Measurements from ENCODE around the gene TBL1XR1. TPM values are rescaled to one million over a fixed set of nuclear protein-coding genes. Genes with fewer than 3 reads are reported as not detected.

TBL1XR1 gene
- total RNA-seq, 4 donors from 2014 or later = 103 to 131 (median 112) TPM

GRCh38 chr3:177122183-177122856, 75.0 kb downstream of the TBL1XR1 start:
- no peak for TF ChIP-seq CTCF (IDR thresholded peaks at IDR 0.05; ENCODE audit: low read depth)

- TF ChIP-seq CTCF (IDR thresholded peaks at IDR 0.05; ENCODE audit: low read depth) = no peak
Observed at GRCh38 chr3:177119829-177120228, 77.5 kb downstream of the TBL1XR1 start.

- TF ChIP-seq CTCF (IDR thresholded peaks at IDR 0.05; ENCODE audit: low read depth) = no peak
Observed at GRCh38 chr3:177114253-177114652, 83.0 kb downstream of the TBL1XR1 start.

GRCh38 chr3:177111541-177111949, 85.7 kb downstream of the TBL1XR1 start:
- no peak for TF ChIP-seq CTCF (IDR thresholded peaks at IDR 0.05; ENCODE audit: low read depth)

GRCh38 chr3:177110895-177111294, 86.4 kb downstream of the TBL1XR1 start:
- TF ChIP-seq CTCF (IDR thresholded peaks at IDR 0.05; ENCODE audit: low read depth) = no peak

GRCh38 chr3:177110386-177110785, 86.9 kb downstream of the TBL1XR1 start:
- no peak for TF ChIP-seq CTCF (IDR thresholded peaks at IDR 0.05; ENCODE audit: low read depth)

- TF ChIP-seq CTCF (IDR thresholded peaks at IDR 0.05; ENCODE audit: low read depth) = no peak
Observed at GRCh38 chr3:177109688-177110330, 87.5 kb downstream of the TBL1XR1 start.
